Spleen (tissue), 7 donors: ENCODE results near the gene TNFAIP6.

ENCODE experiments used
- CTCF ChIP-seq, 11 experiments: fragments of 200-600 bp in 7 of 11; fragments of 450-650 bp in 4 of 11; sonication (generic) in 4 of 11; IDR thresholded peaks in 8 of 11; conservative IDR thresholded peaks in 3 of 11; 1 replicate in 7 of 11; 2 replicates in 4 of 11; pipeline versions ENCODE4 v1.4.0 to v1.8.0; 2016 to 2021; ENCODE audit warnings: antibody characterized with exemption in 11 of 11, inconsistent platforms in 4 of 11, mild to moderate bottlenecking in 1 of 11
- POLR2A ChIP-seq, 3 donors: fragments of 450-650 bp; IDR thresholded peaks; one replicate each; pipeline ENCODE4 v1.5.1; 2017; ENCODE audit warnings: antibody characterized with exemption in 3 of 3, mild to moderate bottlenecking in 1 of 3
- donor health status: DM: no; HTN: no; CAD: no; lungs with moderate emphysema.
- donor health status: DM: no; HTN: no; CAD: no.
- donor health status: DM: no; HTN: no; CAD: no.

- TF ChIP-seq POLR2A (IDR thresholded peaks at IDR 0.05) (no peak), CTCF (IDR thresholded peaks at IDR 0.05 in 8 of 11, conservative IDR thresholded peaks at IDR 0.05 in 3 of 11) (no peak)
Observed at GRCh38 chr2:151410485-151410834, 53.1 kb downstream of the TNFAIP6 start.
